ENCODE data around the gene PITX1. TPM values are rescaled to one million over a fixed set of nuclear protein-coding genes. Genes with fewer than 3 reads are reported as not detected.

PITX1 gene
- total RNA-seq, 1 experiment from 2014 or later: 31.0 TPM

- no peaks in the 10 kb centered on the region for H4K20me1 ChIP-seq (ENCODE audit: insufficient read depth)
- peak; percentile 82 for ATAC-seq
- peak overlapping the region; percentile 39 for H3K4me2 ChIP-seq (ENCODE audit: low read length)
- no peaks in the 10 kb centered on the region for H3K9me2 ChIP-seq (ENCODE audit: insufficient read depth)
- no peak overlapping the region for H2AFZ ChIP-seq (ENCODE audit: low read depth, low read length, poor library complexity, severe bottlenecking)
- no peaks in the 10 kb centered on the region for H3K9me3 ChIP-seq (ENCODE audit: control insufficient read depth in 1 of 2, insufficient read depth in 1 of 2, low read depth in 1 of 2, low read length in 2 of 2)
- CTCF ChIA-PET: interaction anchor here (0.6 kb wide), 1 partner anchor 438 kb away, joined by 3 read pairs; no protein-coding TSS in a partner anchor
- peak; percentile 82 for TF ChIP-seq FOSL1 (IDR thresholded peaks at IDR 0.05; ENCODE audit: low read depth)
- TF ChIP-seq JUND (IDR thresholded peaks at IDR 0.05): peak; percentile 54; the same call in 1 of the 2 replicates
- no peak for TF ChIP-seq ZFX (IDR thresholded peaks at IDR 0.05)
- RAD21 ChIA-PET (ENCODE audit: low non-redundant PET in 1 of 2, low total read pairs in 2 of 2, uncharacterized antibody in 2 of 2, unreplicated experiment in 2 of 2): no interaction called here
- no peaks in the 10 kb centered on the region for H3K27me3 ChIP-seq (ENCODE audit: insufficient read depth, low read length)
- intact Hi-C loops (cut with micrococcal nuclease): no loop called here
- no peak overlapping the region for H3K4me3 ChIP-seq (replicated peaks in 1 of 2; ENCODE audit: low read depth in 1 of 2, low read length in 2 of 2)
- peak; percentile 55 for DNase-seq (ENCODE audit: low read depth, low spot score)
- BruUV-seq (replicated peaks): no TSS peak
- no peak overlapping the region for H3K27ac ChIP-seq (ENCODE audit: low read depth, low read length)
- POLR2A ChIA-PET: no interaction called here
- H3K9ac ChIP-seq (ENCODE audit: low read length): no peak overlapping the region
- H3K79me2 ChIP-seq (ENCODE audit: insufficient read depth, low read length): peaks cover 23% of the 10 kb centered on the region; the same call in 1 of the 2 replicates
- H3K4me1 ChIP-seq (ENCODE audit: control insufficient read depth in 1 of 2, insufficient read depth in 2 of 2, low read length in 2 of 2): peaks cover 8 to 18% of the 10 kb centered on the region in 2 experiments; a peak in 3 of 4 replicates
- 0 out of 4 replicates have a peak, but pooled peaks cover 0 to 3% of the 10 kb centered on the region in 2 experiments for H3K36me3 ChIP-seq (ENCODE audit: control insufficient read depth in 1 of 2, insufficient read depth in 2 of 2, low read length in 2 of 2)
These were observed 8.9 kb downstream of the PITX1 start for GRCh38 chr5:135024956-135025729.

- Histone ChIP-seq H2AFZ (ENCODE audit: low read depth, low read length, poor library complexity, severe bottlenecking) (no peak overlapping the region), H3K4me3 (replicated peaks in 1 of 2; ENCODE audit: low read depth in 1 of 2, low read length in 2 of 2) (no peak overlapping the region), H3K9me2 (ENCODE audit: insufficient read depth) (no peaks in the 10 kb centered on the region), H3K36me3 (ENCODE audit: control insufficient read depth in 1 of 2, insufficient read depth in 2 of 2, low read length in 2 of 2) (no peaks in the 10 kb centered on the region), H4K20me1 (ENCODE audit: insufficient read depth) (no peaks in the 10 kb centered on the region), H3K27ac (ENCODE audit: low read depth, low read length) (no peak overlapping the region), H3K4me1 (ENCODE audit: control insufficient read depth in 1 of 2, insufficient read depth in 2 of 2, low read length in 2 of 2) (peaks cover 4 to 7% of the 10 kb centered on the region in 2 experiments; a peak in 3 of 4 replicates), H3K9me3 (ENCODE audit: control insufficient read depth in 1 of 2, insufficient read depth in 1 of 2, low read depth in 1 of 2, low read length in 2 of 2) (no peaks in the 10 kb centered on the region), H3K9ac (ENCODE audit: low read length) (no peak overlapping the region), H3K79me2 (ENCODE audit: insufficient read depth, low read length) (no peaks in the 10 kb centered on the region), H3K27me3 (ENCODE audit: insufficient read depth, low read length) (no peaks in the 10 kb centered on the region), H3K4me2 (ENCODE audit: low read length) (no peak overlapping the region)
- ChIA-PET RAD21 (ENCODE audit: low non-redundant PET in 1 of 2, low total read pairs in 2 of 2, uncharacterized antibody in 2 of 2, unreplicated experiment in 2 of 2) (no interaction called here), CTCF (no interaction called here), POLR2A (no interaction called here)
- ATAC-seq: no peak
- BruUV-seq (replicated peaks): no TSS peak
- intact Hi-C loops (cut with micrococcal nuclease): no loop called here
- no peak for TF ChIP-seq REST (IDR thresholded peaks at IDR 0.05; ENCODE audit: low read depth)
- no peak for TF ChIP-seq EGR1 (IDR thresholded peaks at IDR 0.05; ENCODE audit: low read depth)
- no peak for TF ChIP-seq POLR2AphosphoS5 (IDR thresholded peaks at IDR 0.05; ENCODE audit: low read depth, low read length)
- no peak for TF ChIP-seq ZFX (IDR thresholded peaks at IDR 0.05)
- no peak for TF ChIP-seq ZBTB33 (IDR thresholded peaks at IDR 0.05; ENCODE audit: extremely low read depth, insufficient replicate concordance, low read length)
- no peak for TF ChIP-seq EZH2phosphoT487 (IDR thresholded peaks at IDR 0.05; ENCODE audit: borderline replicate concordance)
- TF ChIP-seq YY1 (IDR thresholded peaks at IDR 0.05; ENCODE audit: extremely low read depth, insufficient replicate concordance, low read depth, low read length): no peak
- no peak for TF ChIP-seq CEBPB (IDR thresholded peaks at IDR 0.05; ENCODE audit: low read depth)
- DNase-seq (ENCODE audit: low read depth, low spot score): no peak
These were observed 13.7 kb downstream of the PITX1 start for GRCh38 chr5:135020111-135020895.
